ENCODE measurements around the gene PCDHB14. TPM values are rescaled to one million over a fixed set of nuclear protein-coding genes. Genes with fewer than 3 reads are reported as not detected.

Gene PCDHB14
- total RNA-seq, 1 donor from 2014 or later, result 6.9 TPM

DNA sequence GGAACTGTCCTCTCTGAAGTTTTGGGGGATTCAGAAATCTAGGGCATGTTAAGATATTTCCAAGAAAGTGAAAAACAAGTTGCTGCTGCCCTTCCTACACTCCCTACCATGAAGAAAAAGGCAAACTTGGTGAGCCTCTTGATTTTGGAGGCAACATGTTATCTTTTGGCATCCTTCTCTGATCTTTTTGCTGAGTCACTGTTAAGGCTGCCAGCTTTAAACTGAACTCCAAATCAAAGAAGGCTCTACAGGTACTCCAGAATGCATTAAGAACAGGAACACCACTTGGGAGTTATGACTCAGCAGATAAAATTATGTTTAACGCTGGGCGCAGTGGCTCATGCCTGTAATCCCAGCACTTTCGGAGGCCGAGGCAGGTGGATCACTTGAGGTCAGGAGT, 46.1 kb downstream of the PCDHB14 start:
- no peak for DNase-seq (ENCODE audit: low read depth)

DNA sequence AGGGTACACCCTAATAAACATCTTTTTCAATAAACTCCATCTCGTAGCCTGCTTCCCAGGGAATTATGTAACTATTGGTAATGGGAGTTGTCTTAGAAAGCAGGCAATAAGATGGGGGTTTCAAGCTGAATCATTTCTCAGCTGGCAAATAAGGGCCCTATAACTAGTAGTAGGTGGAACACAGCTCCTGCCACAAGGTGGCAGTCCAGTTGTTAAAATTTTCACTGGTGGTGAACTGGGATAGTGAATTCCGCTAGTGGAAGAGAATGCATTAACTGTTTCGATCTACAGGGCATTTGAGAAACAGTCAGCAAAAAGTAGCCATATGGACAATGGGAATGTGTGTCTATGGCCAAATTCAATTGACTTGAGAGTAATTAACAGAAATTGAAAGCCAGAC, 49.8 kb downstream of the PCDHB14 start:
- DNase-seq (ENCODE audit: low read depth), result no peak

Other genes with a start within 250 kb of the PCDHB14 start
- gene PCDHB1, start 172.0 kb upstream of the PCDHB14 start, total RNA-seq, result not detected in 2 replicates
- 20.3 and 21.5 TPM in 2 replicates for gene PCDHB2, start 128.7 kb upstream of the PCDHB14 start, total RNA-seq
- 4.2 and 4.7 TPM in 2 replicates for gene PCDHB3, start 122.9 kb upstream of the PCDHB14 start, total RNA-seq
- gene PCDHB4, start 101.5 kb upstream of the PCDHB14 start, total RNA-seq, result 6.6 and 7.1 TPM in 2 replicates
- gene PCDHB5, start 88.1 kb upstream of the PCDHB14 start, total RNA-seq, result 0.36 and 1.0 TPM in 2 replicates
- 1.5 and 2.3 TPM in 2 replicates for gene PCDHB6, start 73.3 kb upstream of the PCDHB14 start, total RNA-seq
- gene PCDHB7, start 50.7 kb upstream of the PCDHB14 start, total RNA-seq, result 5.1 and 6.6 TPM in 2 replicates
- gene PCDHB8, start 45.6 kb upstream of the PCDHB14 start, total RNA-seq, result 9.5 and 10.4 TPM in 2 replicates
- gene PCDHB16, start 41.0 kb upstream of the PCDHB14 start, total RNA-seq, result 13.5 and 14.7 TPM in 2 replicates
- 6.8 TPM in 2 replicates for gene PCDHB9, start 36.2 kb upstream of the PCDHB14 start, total RNA-seq
- 6.7 and 7.4 TPM in 2 replicates for gene PCDHB10, start 31.0 kb upstream of the PCDHB14 start, total RNA-seq
- 3.9 and 5.3 TPM in 2 replicates for gene PCDHB11, start 23.7 kb upstream of the PCDHB14 start, total RNA-seq
- gene PCDHB12, start 14.6 kb upstream of the PCDHB14 start, total RNA-seq, result 5.4 and 7.2 TPM in 2 replicates
- 5.3 and 6.4 TPM in 2 replicates for gene PCDHB13, start 9.4 kb upstream of the PCDHB14 start, total RNA-seq
- gene PCDHB15, start 22.1 kb downstream of the PCDHB14 start, total RNA-seq, result 3.1 and 4.6 TPM in 2 replicates
- 0.43 and 0.62 TPM in 2 replicates for gene SLC25A2, start 80.7 kb downstream of the PCDHB14 start, total RNA-seq
- gene TAF7, start 97.4 kb downstream of the PCDHB14 start, total RNA-seq, result 97.0 and 116 TPM in 2 replicates
- 5.2 and 5.9 TPM in 2 replicates for gene PCDHGA1, start 107.2 kb downstream of the PCDHB14 start, total RNA-seq
- 0.94 and 1.1 TPM in 2 replicates for gene PCDHGA2, start 115.4 kb downstream of the PCDHB14 start, total RNA-seq
- gene PCDHGA3, start 120.5 kb downstream of the PCDHB14 start, total RNA-seq, result 0.48 and 0.57 TPM in 2 replicates
- gene PCDHGB1, start 126.8 kb downstream of the PCDHB14 start, total RNA-seq, result 8.7 and 9.8 TPM in 2 replicates
- gene PCDHGA4, start 131.7 kb downstream of the PCDHB14 start, total RNA-seq, result 2.9 and 3.3 TPM in 2 replicates
- 14.0 and 14.5 TPM in 2 replicates for gene PCDHGB2, start 136.7 kb downstream of the PCDHB14 start, total RNA-seq
- 1.7 and 2.2 TPM in 2 replicates for gene PCDHGA5, start 140.8 kb downstream of the PCDHB14 start, total RNA-seq
- 1.8 TPM in 2 replicates for gene PCDHGB3, start 146.9 kb downstream of the PCDHB14 start, total RNA-seq
- 0.88 and 1.8 TPM in 2 replicates for gene PCDHGA6, start 150.5 kb downstream of the PCDHB14 start, total RNA-seq
- 1.1 and 2.3 TPM in 2 replicates for gene PCDHGA7, start 159.4 kb downstream of the PCDHB14 start, total RNA-seq
- 1.1 and 2.2 TPM in 2 replicates for gene PCDHGB4, start 164.4 kb downstream of the PCDHB14 start, total RNA-seq
- gene PCDHGA8, start 169.3 kb downstream of the PCDHB14 start, total RNA-seq, result 1.6 and 2.2 TPM in 2 replicates
- gene PCDHGB5, start 174.6 kb downstream of the PCDHB14 start, total RNA-seq, result 0.47 and 1.4 TPM in 2 replicates
- gene PCDHGA9, start 179.4 kb downstream of the PCDHB14 start, total RNA-seq, result 0.88 and 1.7 TPM in 2 replicates
- 0.78 and 0.96 TPM in 2 replicates for gene PCDHGB6, start 184.7 kb downstream of the PCDHB14 start, total RNA-seq
- 32.1 and 35.7 TPM in 2 replicates for gene PCDHGA10, start 189.6 kb downstream of the PCDHB14 start, total RNA-seq
- gene PCDHGB7, start 194.3 kb downstream of the PCDHB14 start, total RNA-seq, result 1.4 and 3.4 TPM in 2 replicates
- 2.0 and 2.1 TPM in 2 replicates for gene PCDHGA11, start 197.7 kb downstream of the PCDHB14 start, total RNA-seq
- 4.3 and 4.6 TPM in 2 replicates for gene PCDHGA12, start 207.2 kb downstream of the PCDHB14 start, total RNA-seq